GM23338 (cell line): Measurements from ENCODE around the gene ARHGAP9. TPM values are rescaled to one million over a fixed set of nuclear protein-coding genes. Genes with fewer than 3 reads are reported as not detected.
A peak's percentile ranks its signal among the peaks of the same experiment; 100 is the strongest.

Source experiments
- ATAC-seq: fragments of 200-7000 bp; cut with Tn5 transposase; 3 replicates; pipeline ENCODE4 v1.9.1; 2020
- DNase-seq: peaks from one replicate; pipeline ENCODE4 v3.0.0-alpha.2; 2015; ENCODE audit warnings: low spot score
- H2AFZ ChIP-seq: fragments of 200-600 bp; sonication (generic); 2 replicates; pipeline ENCODE4 v1.8.0; 2016; ENCODE audit warnings: antibody characterized with exemption, mild to moderate bottlenecking, moderate library complexity
- H3F3A ChIP-seq: fragments of 200-600 bp; sonication (generic); replicated peaks from 2 replicates; pipeline ENCODE4 v1.8.0; 2017; ENCODE audit warnings: antibody characterized with exemption, mixed run types, low read depth
- H3K27ac ChIP-seq: fragments of 200-600 bp; sonication (generic); 2 replicates; pipeline ENCODE4 v1.6.1; 2016; ENCODE audit warnings: low read depth
- H3K27me3 ChIP-seq: fragments of 200-600 bp; sonication (generic); 2 replicates; pipeline ENCODE4 v1.8.0; 2016; ENCODE audit warnings: mild to moderate bottlenecking, mixed run types, moderate library complexity; ENCODE audit not compliant: insufficient read depth
- H3K36me3 ChIP-seq: fragments of 200-600 bp; sonication (generic); 2 replicates; pipeline ENCODE4 v1.8.0; 2016; ENCODE audit warnings: mild to moderate bottlenecking; ENCODE audit not compliant: insufficient read depth
- H3K4me1 ChIP-seq: fragments of 200-600 bp; sonication (generic); 2 replicates; pipeline ENCODE4 v1.8.0; 2016; ENCODE audit warnings: mild to moderate bottlenecking, moderate library complexity; ENCODE audit not compliant: insufficient read depth
- H3K4me2 ChIP-seq: fragments of 200-600 bp; sonication (generic); 2 replicates; pipeline ENCODE4 v1.7.1; 2017; ENCODE audit warnings: mixed run types
- H3K4me3 ChIP-seq: fragments of 200-600 bp; sonication (generic); 2 replicates; pipeline ENCODE4 v1.6.1; 2016; ENCODE audit warnings: mixed run types
- H3K79me2 ChIP-seq: fragments of 200-600 bp; sonication (generic); replicated peaks from 2 replicates; pipeline ENCODE4 v1.8.0; 2017; ENCODE audit warnings: mild to moderate bottlenecking; ENCODE audit not compliant: insufficient read depth
- H3K9me2 ChIP-seq: fragments of 200-600 bp; sonication (generic); 2 replicates; pipeline ENCODE4 v1.8.0; 2017; ENCODE audit not compliant: insufficient read depth
- H4K20me1 ChIP-seq: fragments of 200-600 bp; sonication (generic); replicated peaks from 2 replicates; pipeline ENCODE4 v1.8.0; 2017; ENCODE audit warnings: mild to moderate bottlenecking; ENCODE audit not compliant: insufficient read depth
- H3K27ac Mint-ChIP-seq: 2 replicates; pipeline ENCODE4 v1.8.0; 2020; ENCODE audit warnings: inconsistent platforms, mild to moderate bottlenecking, moderate library complexity, mixed read lengths
- H3K27me3 Mint-ChIP-seq: 3 replicates; pipeline ENCODE4 v1.8.0; 2022; ENCODE audit warnings: low read depth, mild to moderate bottlenecking, moderate library complexity, mixed read lengths, inconsistent platforms; ENCODE audit not compliant: insufficient read depth, poor library complexity
- H3K36me3 Mint-ChIP-seq: 3 replicates; pipeline ENCODE4 v1.8.0; 2021; ENCODE audit warnings: low read depth, mild to moderate bottlenecking, inconsistent platforms, moderate library complexity, mixed read lengths
- H3K4me1 Mint-ChIP-seq: 3 replicates; pipeline ENCODE4 v1.8.0; 2020; ENCODE audit warnings: mild to moderate bottlenecking, inconsistent platforms, mixed read lengths
- H3K4me3 Mint-ChIP-seq: 3 replicates; pipeline ENCODE4 v1.8.0; 2021; ENCODE audit warnings: moderate library complexity, mild to moderate bottlenecking, inconsistent platforms, mixed read lengths
- H3K9me3 Mint-ChIP-seq: 3 replicates; pipeline ENCODE4 v1.8.0; 2020; ENCODE audit warnings: moderate library complexity, mild to moderate bottlenecking, inconsistent platforms, mixed read lengths
- CREB1 ChIP-seq: fragments of 250-450 bp; sonication (Bioruptor Pico); IDR thresholded peaks from 2 replicates; pipeline ENCODE4 v1.5.0; 2020; ENCODE audit warnings: low read depth, mild to moderate bottlenecking, moderate library complexity
- CTCF ChIP-seq, 2 experiments: fragments of 200-600 bp in 1 of 2; sonication (generic) in 1 of 2; conservative IDR thresholded peaks; 2 replicates each; pipeline versions ENCODE4 v1.5.1 to v1.6.1; 2016 to 2017; ENCODE audit warnings: antibody characterized with exemption in 2 of 2, low read depth in 2 of 2, mild to moderate bottlenecking in 2 of 2, moderate library complexity in 1 of 2
- ETS1 ChIP-seq: IDR thresholded peaks from 2 replicates; pipeline ENCODE4 v1.6.1; 2016; ENCODE audit warnings: antibody characterized with exemption
- EZH2 ChIP-seq: fragments of 200-600 bp; sonication (generic); IDR thresholded peaks from one replicate; pipeline ENCODE4 v1.8.0; 2017; ENCODE audit warnings: antibody characterized with exemption, mild to moderate bottlenecking, low read depth; ENCODE audit not compliant: unreplicated experiment
- EZH2phosphoT487 ChIP-seq: fragments of 200-600 bp; sonication (generic); IDR thresholded peaks from one replicate; pipeline ENCODE4 v1.8.1; 2018; ENCODE audit warnings: antibody characterized with exemption; ENCODE audit not compliant: unreplicated experiment
- JUNB ChIP-seq: IDR thresholded peaks from one replicate; pipeline ENCODE4 v1.6.1; 2016; ENCODE audit warnings: antibody characterized with exemption; ENCODE audit not compliant: unreplicated experiment
- NANOG ChIP-seq: IDR thresholded peaks from 2 replicates; pipeline ENCODE4 v1.6.1; 2016; ENCODE audit warnings: antibody characterized with exemption, borderline replicate concordance
- POLR2AphosphoS5 ChIP-seq: IDR thresholded peaks from 2 replicates; pipeline ENCODE4 v1.6.1; 2016; ENCODE audit warnings: antibody characterized with exemption, low read depth
- REST ChIP-seq: IDR thresholded peaks from one replicate; pipeline ENCODE4 v1.6.1; 2018; ENCODE audit warnings: antibody characterized with exemption; ENCODE audit not compliant: unreplicated experiment
- STAT1 ChIP-seq: IDR thresholded peaks from one replicate; pipeline ENCODE4 v1.6.1; 2016; ENCODE audit warnings: antibody characterized with exemption; ENCODE audit not compliant: unreplicated experiment
- ZNF114 ChIP-seq: fragments of 250-450 bp; sonication (Bioruptor Pico); IDR thresholded peaks from 2 replicates; pipeline ENCODE4 v1.5.0; 2020; ENCODE audit warnings: mild to moderate bottlenecking, moderate library complexity
- ZNF331 ChIP-seq: fragments of 250-450 bp; sonication (Bioruptor Pico); IDR thresholded peaks from 2 replicates; pipeline ENCODE4 v1.5.0; 2020; ENCODE audit warnings: low read depth, mild to moderate bottlenecking, moderate library complexity
- ZNF462 ChIP-seq: fragments of 250-450 bp; sonication (Bioruptor Pico); IDR thresholded peaks from 2 replicates; pipeline ENCODE4 v1.5.0; 2020; ENCODE audit warnings: mild to moderate bottlenecking, moderate library complexity
- polyA plus RNA-seq: library from polyadenylated mRNA; unstranded; fragments of >200 nt; fragmentation: Nextera tagmentation; extraction: Ambion mirVana; gene quantifications from 2 replicates; pipeline ENCODE4 v1.2.1, GENCODE V29; 2016
- total RNA-seq: library from RNA; depleted of rRNA; stranded (reverse); fragments of >200 nt; shearing (Covaris generic); gene quantifications from 2 replicates; pipeline ENCODE4 v1.2.3, GENCODE V29; 2014

The ARHGAP9 gene
- total and polyA plus RNA-seq, 2 experiments from 2014 or later: 4.5 to 7.1 TPM

GRCh38 chr12:57474430-57474829 lies 5.2 kb downstream of the ARHGAP9 start:
- Histone ChIP-seq H3F3A (peaks cover 9% of the 10 kb centered on the region), H3K27ac (no peak overlapping the region), H3K4me2 (peak overlapping the region; percentile 98; the same call in 1 of the 2 replicates), H3K27me3 (peaks cover 57% of the 10 kb centered on the region), H3K9me2 (no peaks in the 10 kb centered on the region), H4K20me1 (no peaks in the 10 kb centered on the region), H3K4me3 (peak overlapping the region; percentile 82), H3K79me2 (no peaks in the 10 kb centered on the region), H2AFZ (no peak overlapping the region), H3K4me1 (peaks cover 28% of the 10 kb centered on the region), H3K36me3 (no peaks in the 10 kb centered on the region)
- no peak for ATAC-seq
- peak overlapping the region; percentile 75; the same call in 2 of the 3 replicates for H3K4me3 Mint-ChIP-seq
- H3K27ac Mint-ChIP-seq: no peak overlapping the region
- peaks cover 58% of the 10 kb centered on the region for H3K27me3 Mint-ChIP-seq
- H3K4me1 Mint-ChIP-seq: peaks cover 39% of the 10 kb centered on the region
- no peaks in the 10 kb centered on the region; the same call in 2 of the 3 replicates for H3K9me3 Mint-ChIP-seq
- TF ChIP-seq NANOG: no peak
- no peak for TF ChIP-seq JUNB
- no peak for TF ChIP-seq ETS1
- no peak for TF ChIP-seq EZH2phosphoT487
- no peak for TF ChIP-seq POLR2AphosphoS5
- TF ChIP-seq CTCF (conservative IDR thresholded peaks at IDR 0.05; ENCODE audit: low read depth in 2 of 2): no peak
- no peak for TF ChIP-seq ZNF331
- no peak for TF ChIP-seq REST
- TF ChIP-seq CREB1 (CRISPR knock-in tag): no peak
- no peak for TF ChIP-seq STAT1
- TF ChIP-seq ZNF462: no peak
- no peak for TF ChIP-seq ZNF114
- TF ChIP-seq EZH2: no peak
- H3K36me3 Mint-ChIP-seq: peaks cover 8% of the 10 kb centered on the region; the same call in 2 of the 3 replicates
- DNase-seq: no peak
